Thymus (tissue), 11 donors: ENCODE results near the gene MAPKAPK3. TPM values are rescaled to one million over a fixed set of nuclear protein-coding genes. Genes with fewer than 3 reads are reported as not detected.
A peak's percentile ranks its signal among the peaks of the same experiment; 100 is the strongest.
"Not testable (repeated sequence)": the region's sequence is repeated elsewhere in the genome, so short reads cannot be mapped to it uniquely, and the experiment has no call there.

Experiments used
- DNase-seq, 9 donors: peaks; one replicate each; pipeline ENCODE4 v3.0.0-alpha.2; 2013; ENCODE audit warnings: low spot score in 9 of 9, low read depth in 6 of 9, missing footprints in 1 of 9
- H3K27ac ChIP-seq, 2 donors: one replicate each; pipeline ENCODE4 v1.5.1; 2013; ENCODE audit warnings: control low read depth in 1 of 2, low read depth in 1 of 2, low read length in 1 of 2, mild to moderate bottlenecking in 1 of 2, moderate library complexity in 1 of 2
- H3K27me3 ChIP-seq, 2 donors: one replicate each; pipeline ENCODE4 v1.5.1; 2013; ENCODE audit warnings: low read length in 1 of 2; ENCODE audit not compliant: control insufficient read depth in 2 of 2, insufficient read depth in 1 of 2
- H3K36me3 ChIP-seq, 2 donors: one replicate each; pipeline ENCODE4 v1.5.1; 2013; ENCODE audit warnings: low read length in 1 of 2, mild to moderate bottlenecking in 1 of 2, moderate library complexity in 1 of 2; ENCODE audit not compliant: control insufficient read depth in 2 of 2, insufficient read depth in 2 of 2
- H3K4me1 ChIP-seq, 2 donors: one replicate each; pipeline ENCODE4 v1.5.1; 2013; ENCODE audit warnings: low read length in 2 of 2; ENCODE audit not compliant: control insufficient read depth in 2 of 2, insufficient read depth in 2 of 2
- H3K4me3 ChIP-seq, 2 donors: one replicate each; pipeline ENCODE4 v1.5.1; 2013; ENCODE audit warnings: low read length in 2 of 2, control low read depth in 1 of 2, mild to moderate bottlenecking in 1 of 2
- H3K9me3 ChIP-seq, 2 donors: one replicate each; pipeline ENCODE4 v1.5.1; 2013; ENCODE audit warnings: low read length in 1 of 2, mild to moderate bottlenecking in 1 of 2; ENCODE audit not compliant: control insufficient read depth in 2 of 2, insufficient read depth in 1 of 2
- WGBS: extraction: QIAGEN DNeasy Blood & Tissue Kit; methylation state at CpG from one replicate; pipeline ENCODE4 v1.1.7; 2013; 5-methylcytosine and 5-hydroxymethylcytosine counted together
- polyA plus RNA-seq: library from polyadenylated mRNA; stranded (reverse); fragments of 200-250 nt; gene quantifications from one replicate; pipeline ENCODE4 v1.2.3, GENCODE V29; 2013
- total RNA-seq: library from RNA; stranded (reverse); fragments of 120-200 nt; gene quantifications from one replicate; pipeline ENCODE4 v1.2.4, GENCODE V29; 2013
- donor health status: healthy.

MAPKAPK3 gene
- total and polyA plus RNA-seq, 2 donors, result 24.9 to 54.4 TPM

GRCh38 chr3:50675179-50676030 lies 58.5 kb downstream of the MAPKAPK3 start:
- no peak for DNase-seq
- no peaks in the 10 kb centered on the region for H3K36me3 ChIP-seq
- H3K4me3 ChIP-seq, result peak overlapping the region in 1 of 2 donors; percentile 50
- H3K27me3 ChIP-seq, result peaks cover 39 to 78% of the 10 kb centered on the region in 2 donors
- H3K4me1 ChIP-seq, result peaks cover 5 to 9% of the 10 kb centered on the region in 2 donors
- no peaks in the 10 kb centered on the region for H3K9me3 ChIP-seq
- no peak overlapping the region for H3K27ac ChIP-seq
- WGBS, result 3% methylated on average over 65 of the region's 65 CpGs

DNA sequence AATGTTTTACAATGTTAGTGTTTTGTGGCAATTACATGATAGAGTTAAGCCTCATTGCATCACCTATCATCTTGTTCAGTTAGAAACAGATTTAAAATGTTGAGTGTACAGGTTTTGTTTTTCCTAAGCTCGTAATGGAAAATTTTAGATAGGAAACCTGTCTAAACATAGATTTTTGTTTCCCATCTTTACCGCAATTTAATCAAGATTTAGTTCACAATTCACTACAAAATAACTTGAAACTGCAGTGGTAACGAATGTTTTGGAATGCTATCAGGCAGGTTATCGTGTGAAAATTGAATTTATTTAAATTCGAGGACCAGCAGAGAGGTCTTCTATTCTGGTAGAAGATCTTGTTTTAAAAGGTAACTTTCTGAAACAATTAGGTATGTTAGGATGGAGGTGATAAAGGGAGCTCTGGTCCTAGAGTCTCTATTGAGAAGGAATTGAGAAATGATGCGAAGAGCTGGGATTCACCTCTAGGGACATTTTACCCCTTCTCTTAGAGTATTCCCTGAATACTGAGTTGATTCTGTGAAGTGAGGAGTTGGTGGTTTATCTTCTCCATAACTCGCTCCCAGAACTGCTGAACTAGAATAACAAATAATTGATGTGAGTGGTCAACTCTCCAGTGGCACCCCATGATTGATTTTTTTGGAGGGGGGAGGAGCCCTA lies 59.2 kb downstream of the MAPKAPK3 start:
- H3K4me3 ChIP-seq, result no peak overlapping the region
- peaks cover 5 to 9% of the 10 kb centered on the region in 2 donors for H3K4me1 ChIP-seq
- WGBS, result 87% methylated on average over 7 of the region's 7 CpGs
- H3K27ac ChIP-seq, result no peak overlapping the region
- H3K27me3 ChIP-seq, result peaks cover 39 to 75% of the 10 kb centered on the region in 2 donors
- H3K36me3 ChIP-seq, result no peaks in the 10 kb centered on the region
- H3K9me3 ChIP-seq, result no peaks in the 10 kb centered on the region
- DNase-seq, result no peak

DNA sequence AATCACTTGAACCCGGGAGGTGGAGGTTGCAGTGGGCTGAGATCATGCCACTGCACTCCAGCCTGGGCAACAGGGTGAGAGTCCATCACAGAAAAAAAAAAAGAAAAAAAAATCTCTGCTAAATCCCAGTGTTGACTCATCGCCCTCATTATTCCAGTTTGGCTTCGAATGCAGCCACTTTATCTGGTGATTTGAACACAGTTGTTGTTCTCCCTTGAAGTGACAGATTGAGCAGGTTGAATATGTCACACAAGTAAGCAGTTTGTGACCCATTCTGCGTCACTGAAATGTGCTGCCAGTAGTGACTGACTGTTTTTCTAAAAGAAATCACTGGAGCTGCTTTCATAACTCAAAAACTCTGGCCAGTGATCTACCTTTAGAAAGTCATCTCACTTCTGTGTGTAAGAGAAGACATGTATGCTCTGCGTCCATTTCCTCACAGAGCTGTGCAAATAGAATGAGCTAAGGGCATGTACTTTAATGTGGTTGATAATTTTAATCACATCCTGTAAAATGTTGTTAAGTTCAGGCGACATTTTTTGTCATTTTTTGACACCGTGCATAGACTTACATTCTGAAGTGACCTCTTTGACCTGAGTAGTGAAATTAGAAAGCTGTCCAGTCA lies 70.3 kb downstream of the MAPKAPK3 start:
- no peaks in the 10 kb centered on the region for H3K36me3 ChIP-seq
- WGBS, result 96% methylated on average over 7 of the region's 7 CpGs
- no peaks in the 10 kb centered on the region for H3K9me3 ChIP-seq
- H3K4me1 ChIP-seq, result no peaks in the 10 kb centered on the region
- no peak for DNase-seq
- no peak overlapping the region for H3K4me3 ChIP-seq
- peaks cover 0 to 6% of the 10 kb centered on the region in 2 donors for H3K27me3 ChIP-seq
- no peak overlapping the region for H3K27ac ChIP-seq

GRCh38 chr3:50687916-50688315 lies 71.0 kb downstream of the MAPKAPK3 start:
- H3K36me3 ChIP-seq, result no peaks in the 10 kb centered on the region
- no peak overlapping the region for H3K4me3 ChIP-seq
- H3K9me3 ChIP-seq, result no peaks in the 10 kb centered on the region
- no peak for DNase-seq
- no peak overlapping the region for H3K27ac ChIP-seq
- H3K4me1 ChIP-seq, result no peaks in the 10 kb centered on the region
- whole genome bisulfite sequencing, result 86% methylated on average over 2 of the region's 2 CpGs
- peaks cover 0 to 6% of the 10 kb centered on the region in 2 donors for H3K27me3 ChIP-seq

GRCh38 chr3:50688602-50689001 lies 71.7 kb downstream of the MAPKAPK3 start:
- not testable (repeated sequence) for H3K27me3 ChIP-seq, DNase-seq, H3K36me3 ChIP-seq, H3K9me3 ChIP-seq, H3K4me3 ChIP-seq, H3K4me1 ChIP-seq, H3K27ac ChIP-seq
- WGBS, result 94% methylated on average over 4 of the region's 4 CpGs

- Histone ChIP-seq H3K4me3 (no peak overlapping the region), H3K27ac (no peak overlapping the region), H3K9me3 (no peaks in the 10 kb centered on the region), H3K27me3 (peaks cover 0 to 5% of the 10 kb centered on the region in 2 donors), H3K36me3 (no peaks in the 10 kb centered on the region), H3K4me1 (no peaks in the 10 kb centered on the region)
- WGBS, result 71% methylated on average over 6 of the region's 6 CpGs
- DNase-seq, result no peak
Observed at GRCh38 chr3:50689558-50689957, 72.6 kb downstream of the MAPKAPK3 start.

DNA sequence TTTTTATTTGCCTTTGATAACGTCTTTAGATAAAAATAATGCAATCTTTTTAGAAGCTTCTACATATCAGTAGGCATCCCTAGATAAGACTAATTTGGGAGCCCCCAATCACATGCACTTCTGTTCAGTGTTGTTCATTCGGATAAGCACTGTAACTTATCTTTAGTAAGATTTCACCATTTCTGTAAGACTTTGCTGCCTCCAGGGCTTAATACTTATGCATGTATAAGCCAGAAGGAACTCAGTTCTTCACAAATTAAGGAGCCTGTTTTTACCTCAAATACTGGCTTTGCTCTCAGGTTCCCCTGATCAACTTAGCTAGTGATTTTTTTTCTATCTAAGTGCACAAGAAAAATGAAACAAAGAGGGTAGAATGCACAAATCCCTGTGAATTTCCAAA lies 78.1 kb downstream of the MAPKAPK3 start:
- H3K27me3 ChIP-seq, result no peaks in the 10 kb centered on the region
- 99% methylated on average over 2 of the region's 2 CpGs for WGBS
- no peaks in the 10 kb centered on the region for H3K9me3 ChIP-seq
- H3K27ac ChIP-seq, result no peak overlapping the region
- no peak overlapping the region for H3K4me3 ChIP-seq
- no peak for DNase-seq
- H3K4me1 ChIP-seq, result no peaks in the 10 kb centered on the region
- H3K36me3 ChIP-seq, result no peaks in the 10 kb centered on the region

DNA sequence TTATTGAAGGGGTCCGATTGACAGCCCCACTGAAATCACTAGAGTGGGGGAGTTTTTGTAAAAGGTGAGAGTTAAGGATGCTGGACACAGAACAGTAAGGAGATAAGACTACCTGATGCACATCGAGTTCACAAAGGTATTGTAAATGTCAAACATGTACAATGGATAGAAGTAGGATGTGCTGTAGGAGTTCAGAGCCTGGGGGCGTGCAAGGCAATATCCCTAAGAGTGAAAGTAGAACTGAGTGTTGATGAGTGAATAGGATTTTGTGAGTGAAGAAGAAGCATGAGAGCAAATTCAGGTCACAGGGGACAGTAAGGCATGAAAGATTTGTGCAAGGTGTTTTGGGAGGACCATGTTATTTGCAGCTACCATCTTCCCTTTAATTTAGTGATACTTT lies 79.3 kb downstream of the MAPKAPK3 start:
- Histone ChIP-seq H3K36me3 (no peaks in the 10 kb centered on the region), H3K27ac (no peak overlapping the region), H3K4me3 (no peak overlapping the region), H3K4me1 (no peaks in the 10 kb centered on the region), H3K27me3 (no peaks in the 10 kb centered on the region), H3K9me3 (no peaks in the 10 kb centered on the region)
- 97% methylated on average over 3 of the region's 3 CpGs for WGBS
- no peak for DNase-seq

DNA sequence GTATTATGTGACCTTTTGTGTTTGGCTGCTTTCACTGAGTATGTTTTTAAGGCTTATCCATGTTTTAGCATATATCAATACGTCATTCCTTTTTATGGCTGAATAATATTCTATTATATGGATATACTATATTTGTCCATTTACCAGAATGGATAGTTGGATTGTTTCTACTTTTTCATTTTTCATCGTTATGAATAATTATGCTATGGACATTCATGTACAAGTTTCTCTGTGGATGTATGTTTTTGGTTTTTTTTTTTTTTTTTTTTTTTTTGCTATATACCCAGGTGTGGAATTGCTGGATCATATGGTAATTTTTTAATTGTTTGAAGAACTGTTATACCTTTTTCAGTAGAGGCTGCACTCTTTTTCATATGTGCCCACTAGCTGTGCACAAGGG lies 81.3 kb downstream of the MAPKAPK3 start:
- Histone ChIP-seq H3K27me3 (no peaks in the 10 kb centered on the region), H3K9me3 (no peaks in the 10 kb centered on the region)

More for the DNA sequence above, 81.3 kb downstream of the MAPKAPK3 start:
- Histone ChIP-seq H3K4me3 (no peak overlapping the region), H3K36me3 (no peaks in the 10 kb centered on the region), H3K27ac (no peak overlapping the region), H3K4me1 (no peaks in the 10 kb centered on the region)
- WGBS, result over 99% methylated on average over 2 of the region's 2 CpGs
- DNase-seq, result no peak
